K562 (cell line): ENCODE data around the gene PDZD8. TPM values are rescaled to one million over a fixed set of nuclear protein-coding genes. Genes with fewer than 3 reads are reported as not detected.

Source experiments
- HDAC3 ChIP-seq: fragments of 450-650 bp; IDR thresholded peaks from 2 replicates; pipeline ENCODE4 v1.6.1; 2018; ENCODE audit warnings: borderline replicate concordance, mild to moderate bottlenecking, moderate library complexity; ENCODE audit not compliant: partially characterized antibody
- HMG20B ChIP-seq: fragments of 250-450 bp; sonication (Bioruptor Pico); IDR thresholded peaks from 2 replicates; pipeline ENCODE4 v1.5.0; 2021; ENCODE audit warnings: mild to moderate bottlenecking
- HNRNPH1 ChIP-seq: fragments of 200-400 bp; formaldehyde crosslinking; optimal IDR thresholded peaks from 2 replicates; pipeline ENCODE3; 2017; ENCODE audit warnings: low read depth, mild to moderate bottlenecking, low read length, moderate library complexity
- HSF4 ChIP-seq: fragments of 250-450 bp; sonication (Bioruptor Pico); IDR thresholded peaks from 2 replicates; pipeline ENCODE4 v2.1.2; 2022; ENCODE audit warnings: mild to moderate bottlenecking, moderate library complexity, borderline replicate concordance
- polyA plus RNA-seq, 8 experiments: library from polyadenylated mRNA; depleted of rRNA in 4 of 8; stranded (reverse) in 5 of 8; unstranded in 3 of 8; fragments of >200 nt; fragmentation: Nextera tagmentation in 2 of 8; fragmentation: Illumina TruSeq in 1 of 8; extraction: Ambion mirVana in 2 of 8; extraction: Trizol in 1 of 8; gene quantifications; 2 replicates each; pipeline versions ENCODE4 v1.2.1 to v1.2.3, GENCODE V29; 2011 to 2014; ENCODE audit warnings: inconsistent platforms in 1 of 8, missing spikeins in 1 of 8
- total RNA-seq, 7 experiments: library from RNA; depleted of rRNA in 6 of 7; stranded (reverse); fragments of >200 nt in 6 of 7; fragmentation: Illumina TruSeq in 2 of 7; extraction: Trizol in 2 of 7; gene quantifications; 2 replicates each; pipeline versions ENCODE4 v1.2.1 to v1.2.3, GENCODE V29; 2011 to 2021; ENCODE audit warnings: low replicate concordance in 1 of 7
- TF ChIP-seq, protein P1 (sequence below): fragments of 250-450 bp; sonication (Bioruptor Pico); IDR thresholded peaks from 2 replicates; pipeline ENCODE4 v1.5.0; 2021; ENCODE audit warnings: mild to moderate bottlenecking, borderline replicate concordance
- TF ChIP-seq, protein P2 (sequence below): fragments of 250-450 bp; sonication (Bioruptor Pico); IDR thresholded peaks from 2 replicates; pipeline ENCODE4 v1.5.0; 2020; ENCODE audit warnings: mild to moderate bottlenecking
- TF ChIP-seq, protein P3 (sequence below): fragments of 450-650 bp; IDR thresholded peaks from 2 replicates; pipeline ENCODE4 v1.6.1; 2016; ENCODE audit warnings: low read depth, mild to moderate bottlenecking, moderate library complexity

The PDZD8 gene
- total and polyA plus RNA-seq, 9 of the 15 experiments (the other 6 are each of a cell fraction or from before 2014, with no cell fraction given) = 5.5 to 53.4 (median 36.8) TPM

DNA sequence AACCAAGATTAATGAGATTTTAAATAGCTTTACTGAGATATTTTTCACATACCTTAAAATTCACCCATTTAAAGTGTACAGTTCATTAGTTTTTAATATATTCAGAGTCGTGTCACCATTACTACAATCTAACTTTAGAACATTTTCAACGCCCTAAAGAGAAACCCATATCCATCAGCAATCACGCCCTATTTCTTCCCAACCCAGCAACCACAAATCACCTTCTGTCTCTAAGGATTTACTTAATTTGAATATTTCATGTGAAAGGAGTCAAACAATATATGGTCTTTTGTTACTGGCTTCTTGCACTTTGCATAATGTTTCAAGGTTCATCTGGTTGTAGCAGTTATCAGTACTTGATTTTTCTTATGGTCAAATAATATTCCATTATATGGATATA is 25.1 kb upstream of the PDZD8 start (continued):
- TF ChIP-seq, protein P1, sequence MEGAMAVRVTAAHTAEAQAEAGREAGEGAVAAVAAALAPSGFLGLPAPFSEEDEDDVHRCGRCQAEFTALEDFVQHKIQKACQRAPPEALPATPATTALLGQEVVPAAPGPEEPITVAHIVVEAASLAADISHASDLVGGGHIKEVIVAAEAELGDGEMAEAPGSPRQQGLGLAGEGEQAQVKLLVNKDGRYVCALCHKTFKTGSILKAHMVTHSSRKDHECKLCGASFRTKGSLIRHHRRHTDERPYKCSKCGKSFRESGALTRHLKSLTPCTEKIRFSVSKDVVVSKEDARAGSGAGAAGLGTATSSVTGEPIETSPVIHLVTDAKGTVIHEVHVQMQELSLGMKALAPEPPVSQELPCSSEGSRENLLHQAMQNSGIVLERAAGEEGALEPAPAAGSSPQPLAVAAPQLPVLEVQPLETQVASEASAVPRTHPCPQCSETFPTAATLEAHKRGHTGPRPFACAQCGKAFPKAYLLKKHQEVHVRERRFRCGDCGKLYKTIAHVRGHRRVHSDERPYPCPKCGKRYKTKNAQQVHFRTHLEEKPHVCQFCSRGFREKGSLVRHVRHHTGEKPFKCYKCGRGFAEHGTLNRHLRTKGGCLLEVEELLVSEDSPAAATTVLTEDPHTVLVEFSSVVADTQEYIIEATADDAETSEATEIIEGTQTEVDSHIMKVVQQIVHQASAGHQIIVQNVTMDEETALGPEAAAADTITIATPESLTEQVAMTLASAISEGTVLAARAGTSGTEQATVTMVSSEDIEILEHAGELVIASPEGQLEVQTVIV (CRISPR knock-in tag) = no peak
- TF ChIP-seq HNRNPH1 (no peak), HSF4 (CRISPR knock-in tag) (no peak), HMG20B (no peak), HDAC3 (no peak)
- TF ChIP-seq, protein P2, sequence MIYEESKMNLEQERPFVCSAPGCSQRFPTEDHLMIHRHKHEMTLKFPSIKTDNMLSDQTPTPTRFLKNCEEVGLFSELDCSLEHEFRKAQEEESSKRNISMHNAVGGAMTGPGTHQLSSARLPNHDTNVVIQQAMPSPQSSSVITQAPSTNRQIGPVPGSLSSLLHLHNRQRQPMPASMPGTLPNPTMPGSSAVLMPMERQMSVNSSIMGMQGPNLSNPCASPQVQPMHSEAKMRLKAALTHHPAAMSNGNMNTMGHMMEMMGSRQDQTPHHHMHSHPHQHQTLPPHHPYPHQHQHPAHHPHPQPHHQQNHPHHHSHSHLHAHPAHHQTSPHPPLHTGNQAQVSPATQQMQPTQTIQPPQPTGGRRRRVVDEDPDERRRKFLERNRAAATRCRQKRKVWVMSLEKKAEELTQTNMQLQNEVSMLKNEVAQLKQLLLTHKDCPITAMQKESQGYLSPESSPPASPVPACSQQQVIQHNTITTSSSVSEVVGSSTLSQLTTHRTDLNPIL = no peak
- TF ChIP-seq, protein P3, sequence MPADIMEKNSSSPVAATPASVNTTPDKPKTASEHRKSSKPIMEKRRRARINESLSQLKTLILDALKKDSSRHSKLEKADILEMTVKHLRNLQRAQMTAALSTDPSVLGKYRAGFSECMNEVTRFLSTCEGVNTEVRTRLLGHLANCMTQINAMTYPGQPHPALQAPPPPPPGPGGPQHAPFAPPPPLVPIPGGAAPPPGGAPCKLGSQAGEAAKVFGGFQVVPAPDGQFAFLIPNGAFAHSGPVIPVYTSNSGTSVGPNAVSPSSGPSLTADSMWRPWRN = no peak
- TF ChIP-seq, all 486 proteins: peak for 0
